Measurements from ENCODE around the gene PGP. TPM values are rescaled to one million over a fixed set of nuclear protein-coding genes. Genes with fewer than 3 reads are reported as not detected.
A peak's percentile ranks its signal among the peaks of the same experiment; 100 is the strongest.

The PGP gene
- total RNA-seq, 1 experiment from 2014 or later = 38.3 TPM

- H3K79me2 ChIP-seq (ENCODE audit: insufficient read depth, low read length) = peaks cover under 1% of the 10 kb centered on the region; the same call in 1 of the 2 replicates
- H2BK12ac ChIP-seq (ENCODE audit: insufficient read length, low read depth, low read length) = no peak overlapping the region
- no peak overlapping the region for H2BK20ac ChIP-seq (ENCODE audit: low read depth, low read length, poor library complexity, severe bottlenecking)
- H3K56ac ChIP-seq (ENCODE audit: insufficient read length, low read depth, low read length) = no peak overlapping the region
- peaks cover 0 to 8% of the 10 kb centered on the region in 2 experiments; a peak in 1 of 5 replicates for H3K9me3 Mint-ChIP-seq
- no peak overlapping the region for H3K27ac ChIP-seq (ENCODE audit: insufficient read length, low read depth, low read length)
- H3K27me3 ChIP-seq (ENCODE audit: insufficient read depth, low read length) = no peaks in the 10 kb centered on the region
- no CpG with 5 or more reads among the region's 23 CpGs for WGBS (ENCODE audit: extremely low coverage, insufficient read length, low lambda C conversion rate)
- H3K18ac ChIP-seq (ENCODE audit: insufficient read length, low read depth, low read length) = no peak overlapping the region
- peaks cover 16 to 19% of the 10 kb centered on the region in 2 experiments for H3K4me1 Mint-ChIP-seq
- H3K23me2 ChIP-seq (ENCODE audit: insufficient read length, low read depth, low read length, poor library complexity, severe bottlenecking) = peaks cover 13% of the 10 kb centered on the region
- no peak overlapping the region for H3K4me3 Mint-ChIP-seq
- H4K91ac ChIP-seq (ENCODE audit: insufficient read length, low read depth, low read length) = no peak overlapping the region
- H2BK5ac ChIP-seq (ENCODE audit: insufficient read length, low read length) = no peak overlapping the region
- H3T11ph ChIP-seq (ENCODE audit: low read length) = no peak overlapping the region
- no peak overlapping the region for H2BK120ac ChIP-seq (ENCODE audit: low read depth, low read length, poor library complexity, severe bottlenecking)
- no peak for DNase-seq
- peaks cover 5% of the 10 kb centered on the region for H3K79me1 ChIP-seq (ENCODE audit: insufficient read depth, low read depth, low read length, poor library complexity, severe bottlenecking)
- H3K4me2 ChIP-seq (ENCODE audit: insufficient read depth, insufficient read length, low read length) = no peak overlapping the region
- H2AFZ ChIP-seq (ENCODE audit: low read length) = no peak overlapping the region
- H3K27ac Mint-ChIP-seq = peak overlapping the region in 1 of 3 experiments; percentile 15; a peak in 1 of 7 replicates
- no peaks in the 10 kb centered on the region; the same call in 1 of the 2 replicates for H3K4me1 ChIP-seq (ENCODE audit: insufficient read depth, low read length)
- H3K27me3 Mint-ChIP-seq (ENCODE audit: low read depth) = peaks cover 9% of the 10 kb centered on the region
- no peak overlapping the region for H4K8ac ChIP-seq (replicated peaks; ENCODE audit: insufficient read length, low read depth, low read length)
- H2BK15ac ChIP-seq (ENCODE audit: low read depth, low read length) = no peak overlapping the region
- no peak overlapping the region for H3K9ac ChIP-seq (ENCODE audit: extremely low read depth, insufficient read length, low read length)
- H3K4ac ChIP-seq (ENCODE audit: low read depth, low read length) = no peak overlapping the region
- no peaks in the 10 kb centered on the region for H3K9me3 ChIP-seq (ENCODE audit: control insufficient read depth, low read depth, low read length)
- no peak overlapping the region for H3K14ac ChIP-seq (ENCODE audit: insufficient read depth, low read length)
- no peak overlapping the region for H2AK5ac ChIP-seq (ENCODE audit: insufficient read length, low read length)
- H4K5ac ChIP-seq (ENCODE audit: insufficient read length, low read depth, low read length) = no peak overlapping the region
- no peaks in the 10 kb centered on the region for H4K20me1 ChIP-seq (ENCODE audit: control insufficient read depth, insufficient read depth, insufficient read length)
- peaks cover 14 to 44% (median 43%) of the 10 kb centered on the region in 3 experiments; a peak in 6 of 7 replicates for H3K36me3 Mint-ChIP-seq (ENCODE audit: insufficient read depth in 1 of 3, low read depth in 3 of 3)
- no peak for TF ChIP-seq CTCF (conservative IDR thresholded peaks at IDR 0.05)
- no peak overlapping the region for H3K23ac ChIP-seq (ENCODE audit: insufficient read length, low read depth, low read length)
Observed at GRCh38 chr16:2208308-2208707, 6.3 kb downstream of the PGP start.

Measured in H9 (cell line).